Fibroblast of peridontal ligament (primary cell): Measurements from ENCODE around the gene IRX4.
"Not testable (repeated sequence)": the region's sequence is repeated elsewhere in the genome, so short reads cannot be mapped to it uniquely, and the experiment has no call there.

Experiments
- DNase-seq: peaks from one replicate; pipeline ENCODE4 v3.0.0-alpha.2; 2010; ENCODE audit errors: extremely low read depth

The IRX4 gene

DNA sequence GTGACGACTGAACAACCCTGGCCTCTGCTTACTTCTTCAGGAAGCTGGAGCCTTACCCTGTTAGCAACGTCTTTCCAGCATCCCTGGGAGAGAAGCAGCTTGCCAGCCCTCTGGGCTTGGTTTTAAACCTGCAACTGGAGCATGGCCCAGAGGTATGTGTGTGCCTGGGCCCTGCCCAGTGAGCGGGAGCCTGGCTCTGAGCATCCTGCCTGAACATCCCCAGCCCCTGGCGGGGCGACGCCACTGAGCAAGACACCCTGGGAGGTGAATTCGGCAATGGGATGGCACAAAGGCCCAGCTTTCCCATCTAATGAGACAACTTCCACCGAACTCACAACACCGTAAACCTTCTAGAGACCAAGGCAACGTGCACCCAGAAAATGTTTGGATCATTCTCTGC is 23.6 kb downstream of the IRX4 start:
- no peak for DNase-seq

DNA sequence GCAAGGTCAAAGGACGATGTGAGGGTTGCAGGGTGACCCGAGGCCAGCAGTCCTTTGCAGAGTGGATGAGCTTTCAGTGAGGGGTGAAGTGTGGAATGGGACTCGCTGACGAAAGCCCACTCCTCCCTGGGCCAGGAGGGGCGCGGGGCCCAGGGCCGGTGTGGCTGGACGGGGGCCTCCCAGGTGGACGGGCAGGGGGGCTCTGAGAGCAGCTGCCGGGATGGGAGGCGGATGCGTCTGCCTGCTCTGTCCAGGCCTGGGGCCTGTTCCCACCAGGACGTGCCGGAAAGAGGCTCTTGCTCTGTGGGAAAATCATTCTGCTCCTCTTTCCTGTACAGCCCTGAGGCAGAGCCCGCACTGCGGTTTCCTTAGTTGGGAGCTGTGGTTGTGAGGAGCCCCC is 24.3 kb downstream of the IRX4 start:
- no peak for DNase-seq

DNA sequence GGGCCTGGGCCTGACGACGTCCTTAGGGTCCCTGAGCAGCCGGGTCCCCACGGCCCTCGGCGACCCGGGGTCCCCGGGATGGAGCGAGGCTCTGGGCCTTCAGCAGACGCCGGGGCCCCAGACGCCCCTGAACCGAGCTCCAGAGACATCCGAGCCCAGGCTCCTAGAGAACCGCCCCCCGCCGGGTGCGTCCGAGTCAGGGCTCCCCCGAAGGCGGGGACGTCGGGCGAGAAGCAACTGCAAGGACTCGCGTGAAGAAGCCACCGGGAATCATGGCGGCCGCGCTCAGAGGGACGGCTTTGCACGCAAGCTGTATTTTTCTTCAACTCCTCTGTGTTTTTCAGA is 25.5 kb downstream of the IRX4 start:
- DNase-seq = no peak

DNA sequence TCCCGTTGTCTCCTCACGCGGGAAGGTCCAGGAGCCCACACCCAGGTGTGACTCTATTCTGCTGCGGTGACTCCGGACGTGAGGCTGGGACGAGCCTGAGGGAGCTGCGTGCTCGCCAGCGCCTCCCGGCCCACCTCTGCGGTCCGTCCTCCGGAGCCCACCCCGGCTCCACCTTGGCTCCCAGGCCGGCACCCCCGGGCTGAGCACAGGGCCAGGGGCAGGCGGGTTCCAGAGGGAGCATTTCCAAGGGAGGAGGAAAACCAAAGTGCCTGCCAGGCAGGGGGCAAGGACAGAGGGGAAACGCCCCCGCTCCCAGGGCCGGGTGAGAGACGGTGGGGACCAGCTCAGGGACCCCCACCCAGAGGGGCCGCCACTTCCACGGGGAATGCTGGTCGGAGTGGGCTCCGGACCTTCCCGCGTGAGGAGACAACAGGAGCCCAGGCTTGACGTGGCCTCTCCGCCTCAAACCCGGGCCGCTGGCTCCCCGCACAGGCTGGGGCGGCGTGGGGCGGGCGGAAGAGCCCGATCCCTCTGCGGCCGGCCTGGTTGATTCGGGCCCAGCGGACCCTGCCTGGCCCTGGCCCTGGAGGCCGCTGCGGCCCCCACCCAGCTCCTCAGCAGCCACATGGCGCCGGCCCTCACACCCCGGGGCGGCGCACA is 26.0 kb downstream of the IRX4 start:
- DNase-seq = no peak

DNA sequence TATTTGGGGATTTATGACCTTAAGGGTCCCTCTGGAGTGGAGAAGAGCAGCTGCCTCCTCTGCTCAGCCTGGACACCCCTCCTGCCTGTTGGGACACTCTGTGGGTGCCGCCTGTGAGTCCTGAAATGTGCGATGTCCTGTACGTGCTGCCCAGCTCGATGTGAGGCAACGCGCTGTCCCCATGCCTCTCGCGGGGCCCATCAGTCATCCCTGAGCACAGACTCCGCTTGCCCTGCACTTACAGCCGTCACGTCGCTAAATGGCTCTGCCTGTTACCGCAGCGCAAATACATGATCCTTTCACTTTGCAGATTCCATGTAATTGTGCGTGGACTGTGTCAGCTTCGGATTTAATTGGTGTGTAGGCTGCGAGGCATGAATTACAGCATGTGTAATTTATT is 27.1 kb downstream of the IRX4 start:
- no peak for DNase-seq

DNA sequence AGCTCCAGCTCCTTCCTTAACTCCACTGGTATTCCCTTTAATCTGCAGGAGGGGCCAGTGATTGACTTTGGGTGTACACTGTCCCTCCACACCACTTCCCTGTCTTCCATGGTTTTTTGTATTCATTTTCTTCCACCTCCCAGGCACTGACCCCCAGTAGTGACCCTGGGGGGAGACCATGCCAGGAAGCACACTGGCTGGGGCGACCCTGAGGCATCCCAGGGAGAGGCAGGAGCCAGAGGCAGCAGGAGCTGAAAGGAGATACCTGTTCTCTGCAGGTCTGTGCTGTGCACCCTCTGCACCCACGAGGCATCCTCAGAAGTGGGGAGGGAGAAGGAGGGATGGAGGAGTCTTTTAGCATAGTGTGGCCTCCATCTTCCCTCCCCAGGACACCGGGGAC is 27.6 kb downstream of the IRX4 start:
- no peak for DNase-seq

DNA sequence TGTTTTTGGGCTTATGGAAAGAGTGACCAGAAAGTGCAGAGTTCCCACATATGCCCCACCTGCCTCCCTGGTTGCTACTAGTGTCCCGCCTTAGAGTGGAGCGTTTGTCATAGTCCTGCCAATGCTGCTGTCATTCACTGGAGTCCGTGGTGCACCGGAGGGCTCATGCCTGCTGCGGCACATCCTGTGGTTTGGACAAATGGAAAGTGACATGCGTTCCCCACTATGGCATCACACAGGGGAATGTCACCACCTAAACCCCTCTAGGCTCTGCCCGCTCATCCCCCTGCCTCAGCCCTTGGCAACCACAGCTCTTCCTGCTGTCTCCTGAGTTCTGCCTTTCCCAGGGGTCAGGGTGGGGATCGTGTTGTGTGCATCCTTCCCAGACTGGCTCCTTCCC is 29.2 kb downstream of the IRX4 start:
- no peak for DNase-seq

DNA sequence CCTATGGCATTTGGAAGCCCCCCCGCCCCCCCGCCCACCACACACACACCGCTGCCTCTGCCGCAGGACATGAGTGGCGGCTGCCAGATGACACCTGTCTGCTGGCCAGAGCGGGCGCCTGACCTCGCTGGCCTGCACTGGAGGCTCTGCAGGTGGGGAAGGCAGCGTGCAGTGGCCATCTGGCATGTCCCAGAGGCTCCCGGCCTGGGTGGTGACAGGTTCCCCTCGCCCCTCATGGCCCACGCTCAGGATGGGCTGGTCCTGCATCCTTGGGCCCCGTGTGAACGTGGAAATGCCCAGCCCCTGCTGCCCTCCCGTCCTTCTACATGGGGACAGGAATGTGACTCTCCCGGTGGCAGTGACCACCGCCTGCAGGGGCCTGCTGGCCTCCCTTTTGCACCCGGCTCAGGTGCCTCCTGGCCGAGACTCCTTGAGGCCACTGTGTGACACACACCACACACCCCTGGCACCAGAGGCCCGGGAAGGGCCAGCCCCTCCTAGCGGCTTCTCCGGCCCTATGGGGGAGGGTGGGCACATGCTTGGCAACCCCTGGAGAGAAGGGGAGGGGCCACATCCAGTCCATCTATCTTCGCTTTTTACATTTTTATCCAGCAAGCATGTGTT is 30.3 kb downstream of the IRX4 start:
- DNase-seq = no peak

DNA sequence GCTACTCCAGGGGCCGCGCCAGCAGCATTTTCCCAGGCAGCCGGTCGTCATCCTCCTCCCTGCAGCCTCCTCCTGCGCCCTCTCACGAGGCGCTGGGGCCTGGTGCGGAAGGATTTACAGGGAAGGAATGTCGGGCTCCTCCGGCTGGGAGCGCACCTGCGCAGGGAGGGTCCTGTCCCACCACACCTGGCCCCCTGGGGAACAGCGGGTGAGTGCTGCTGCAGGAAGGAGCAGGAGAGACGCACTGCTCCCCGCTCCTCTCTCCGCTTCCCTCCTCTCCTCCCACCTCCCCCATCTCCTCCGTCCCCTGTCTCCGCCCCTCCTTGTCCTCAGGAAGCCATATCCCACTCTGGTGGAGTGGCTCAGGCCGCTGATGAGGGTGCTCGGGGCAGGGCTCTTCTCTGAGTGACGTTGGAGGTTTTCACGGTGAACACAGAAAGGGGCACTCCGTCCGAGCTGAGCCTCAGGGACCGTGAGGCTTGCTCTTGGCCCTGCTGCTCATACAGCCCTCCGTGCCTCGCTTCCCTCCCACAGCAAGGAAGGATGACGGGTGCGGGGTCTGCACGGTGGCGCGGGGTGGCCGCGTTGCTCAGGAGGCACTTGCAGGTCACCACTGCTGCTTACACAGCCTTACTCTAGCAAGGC is 31.3 kb downstream of the IRX4 start:
- no peak for DNase-seq

DNA sequence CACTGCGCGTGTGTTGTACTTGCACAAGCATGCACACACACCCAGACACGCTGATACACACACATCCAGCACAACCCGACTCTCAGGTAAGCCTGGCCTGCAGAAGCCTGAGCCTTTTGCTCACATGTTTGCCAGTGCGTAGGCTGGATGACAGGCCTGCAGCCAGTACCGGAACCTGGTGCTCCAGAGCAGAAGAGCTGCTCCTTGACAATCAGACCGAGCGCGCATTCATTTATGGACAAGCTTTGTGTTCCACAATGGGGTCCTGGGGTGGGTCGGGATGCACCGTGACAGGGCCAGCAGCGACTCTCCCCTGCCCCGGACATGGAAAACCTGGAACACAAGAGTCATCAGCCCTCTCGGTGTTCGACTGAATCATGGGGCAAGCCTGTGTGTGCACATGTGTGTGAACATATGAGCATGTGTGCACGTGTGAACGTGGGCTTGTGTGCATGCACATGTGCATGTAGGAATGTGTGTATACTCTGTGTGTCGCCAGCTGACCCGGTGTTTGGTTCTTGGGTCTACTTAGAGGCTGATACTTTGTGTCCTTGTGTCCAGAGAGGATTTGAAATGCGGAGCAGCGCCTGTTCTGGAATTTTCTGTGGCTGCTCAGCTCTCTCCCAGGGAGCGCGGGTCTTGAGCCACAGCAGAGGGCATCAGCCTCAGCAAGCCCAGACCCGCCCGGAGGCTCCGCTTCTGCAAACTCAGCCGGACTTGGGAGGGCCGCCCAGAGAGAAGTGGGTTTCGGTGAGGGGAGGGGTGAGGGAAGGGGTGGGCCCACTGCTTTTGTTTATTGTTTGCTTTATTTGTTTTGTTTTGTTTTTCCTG is 32.2 kb downstream of the IRX4 start:
- no peak for DNase-seq

DNA sequence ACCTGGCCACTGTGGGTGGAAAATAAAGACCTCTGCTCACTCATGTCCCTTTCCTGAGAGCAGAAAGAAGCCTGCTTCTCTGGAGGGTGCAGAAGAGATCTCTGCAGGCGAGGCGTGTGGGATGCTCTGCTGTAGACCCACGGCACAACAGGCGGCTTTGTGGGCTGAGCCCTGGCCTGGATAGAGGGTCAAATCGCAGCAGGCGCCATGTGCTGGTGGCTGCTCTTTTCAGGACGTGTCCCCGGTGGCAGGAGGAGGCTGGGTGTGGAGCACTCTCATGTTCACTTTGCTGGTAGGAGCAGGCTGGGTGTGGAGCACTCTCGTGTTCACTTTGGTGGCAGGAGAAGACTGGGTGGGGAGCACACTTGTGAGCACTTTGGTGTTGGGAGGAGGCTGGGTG is 35.1 kb downstream of the IRX4 start:
- DNase-seq = no peak

DNA sequence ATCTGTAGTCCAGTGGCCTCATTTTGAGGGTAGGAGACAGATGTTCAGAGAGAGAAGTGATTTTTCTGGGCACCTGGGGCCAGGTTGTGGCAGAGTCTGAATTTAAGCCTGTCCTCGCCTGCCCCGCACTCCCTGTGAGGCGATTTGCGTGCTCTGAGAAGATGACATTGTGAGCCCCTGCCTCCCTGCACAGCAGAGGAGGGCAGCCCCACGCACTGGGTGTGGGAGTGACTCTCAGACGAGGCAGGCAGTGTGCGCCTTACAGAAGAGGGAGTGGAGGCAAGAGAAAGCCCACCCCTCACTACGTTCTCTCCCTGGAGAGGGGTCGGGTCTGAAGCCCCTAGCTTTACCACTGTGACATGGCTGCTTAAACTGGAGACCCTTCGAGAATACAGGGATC is 35.7 kb downstream of the IRX4 start:
- DNase-seq = no peak

DNA sequence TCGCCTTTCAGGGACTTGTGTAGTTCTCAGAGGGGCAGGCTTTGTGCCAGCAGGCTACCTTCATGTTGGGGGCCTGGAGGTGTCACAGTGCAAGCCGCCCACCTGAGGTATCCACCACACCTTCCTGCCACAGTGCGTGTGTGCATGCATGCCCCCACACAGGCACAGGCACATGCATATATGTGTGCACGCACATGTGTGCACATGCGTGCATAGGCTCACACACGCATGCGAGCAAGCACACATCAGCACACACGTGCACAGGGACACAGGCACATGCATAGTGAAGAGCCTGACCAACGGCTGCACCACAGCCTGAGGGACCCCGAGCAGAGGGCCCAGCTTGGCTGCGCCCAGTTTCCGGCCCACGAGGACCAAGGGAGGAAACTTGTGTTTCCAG is 36.1 kb downstream of the IRX4 start:
- DNase-seq = no peak

DNA sequence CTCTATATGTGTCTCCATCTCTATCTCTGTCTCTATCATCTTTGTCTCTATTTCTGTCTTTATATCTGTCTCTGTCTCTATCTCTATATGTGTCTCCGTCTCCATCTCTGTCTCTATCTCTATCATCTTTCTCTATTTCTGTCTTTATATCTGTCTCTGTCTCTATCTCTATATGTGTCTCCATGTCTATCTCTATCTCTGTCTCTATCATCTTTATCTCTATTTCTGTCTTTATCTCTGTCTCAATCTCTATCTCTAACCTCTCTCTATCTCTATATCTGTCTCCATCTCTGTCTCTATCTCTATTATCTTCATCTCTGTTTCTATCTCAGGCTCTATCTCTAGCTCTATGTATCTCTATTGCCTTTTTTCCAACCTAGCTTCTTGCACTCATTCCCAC is 37.0 kb downstream of the IRX4 start:
- DNase-seq = no peak

DNA sequence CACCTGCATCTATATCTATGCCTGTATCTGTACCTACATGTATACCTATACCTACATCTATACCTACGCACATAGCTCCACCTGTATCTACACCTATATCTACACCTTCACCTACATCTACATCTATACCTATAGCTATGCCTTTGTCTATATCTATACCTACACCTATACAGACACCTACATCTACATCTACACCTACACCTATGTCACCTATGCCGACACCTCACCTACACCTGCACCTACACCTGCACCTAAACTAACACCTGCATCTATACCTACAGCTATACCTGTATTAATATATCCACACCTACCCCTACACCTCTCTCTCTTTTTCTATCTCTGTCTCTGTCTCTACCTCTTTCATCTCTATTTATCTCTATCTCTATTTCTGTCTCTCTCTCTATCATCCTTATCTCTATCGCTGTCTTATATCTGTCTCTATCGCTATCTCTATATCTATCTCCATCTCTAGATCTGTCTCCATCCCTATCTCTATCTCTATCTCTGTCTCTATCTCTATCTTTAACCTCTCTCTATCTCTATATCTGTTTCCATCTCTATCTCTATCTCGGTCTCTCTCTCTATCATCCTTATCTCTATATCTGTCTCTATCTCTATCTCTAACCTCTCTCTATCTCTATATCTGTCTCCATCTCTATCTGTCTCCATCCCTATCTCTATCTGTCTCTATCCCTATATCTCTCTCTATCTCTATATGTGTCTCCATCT is 37.9 kb downstream of the IRX4 start:
- DNase-seq = no peak

DNA sequence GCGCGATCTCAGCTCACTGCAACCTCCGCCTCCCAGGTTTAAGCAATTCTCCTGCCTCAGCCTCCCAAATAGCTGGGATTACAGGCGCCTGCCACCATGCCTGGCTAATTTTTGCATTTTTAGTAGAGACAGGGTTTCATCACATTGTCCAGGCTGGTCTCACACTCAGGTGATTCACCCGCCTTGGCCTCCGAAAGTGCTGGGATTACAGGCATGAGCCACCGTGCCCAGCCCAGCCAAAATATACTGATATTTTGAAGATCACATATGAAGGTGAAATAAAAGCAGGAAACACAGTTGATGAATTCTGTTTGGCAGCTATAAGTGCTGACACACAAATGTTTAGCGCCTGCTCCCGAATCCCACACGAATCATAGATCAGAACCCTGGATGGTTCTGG is 39.0 kb downstream of the IRX4 start:
- not testable (repeated sequence) for DNase-seq

DNA sequence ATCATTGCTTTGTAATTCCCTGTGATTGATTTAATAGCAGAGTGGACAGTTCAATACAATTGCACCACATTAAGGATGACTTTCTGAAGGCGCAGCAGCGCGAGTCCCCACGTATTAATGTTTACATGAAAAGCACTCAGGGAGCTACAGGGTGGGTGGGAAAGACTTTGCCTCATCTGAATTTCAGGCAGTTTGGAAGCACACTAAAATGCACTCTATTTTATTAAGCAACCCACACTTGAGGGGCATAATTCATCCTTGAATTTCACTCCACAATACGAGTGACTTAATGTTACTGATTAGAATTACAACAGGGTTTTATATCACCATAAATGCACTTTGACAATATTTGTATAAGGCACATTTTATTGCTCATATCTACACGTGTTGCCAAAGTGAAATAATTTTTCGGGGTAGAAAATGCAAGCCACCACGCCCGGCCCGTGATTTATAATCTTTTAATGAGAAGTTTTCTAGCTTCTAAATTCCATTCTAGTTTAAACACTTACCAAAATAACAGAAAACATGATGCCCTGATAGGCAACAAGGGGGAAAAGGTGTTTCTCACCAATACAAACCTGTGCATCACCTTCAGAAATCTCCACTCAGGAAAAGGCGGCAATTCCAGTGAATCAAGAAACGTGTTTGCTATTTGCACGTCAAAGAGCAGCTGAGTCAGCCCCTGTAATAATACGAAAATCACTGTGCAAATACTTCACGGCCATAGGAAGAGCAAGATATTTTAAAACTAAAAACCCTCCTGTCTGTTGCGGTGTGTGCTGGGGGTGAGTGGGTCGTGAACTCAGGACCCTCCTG is 40.5 kb downstream of the IRX4 start:
- no peak for DNase-seq

DNA sequence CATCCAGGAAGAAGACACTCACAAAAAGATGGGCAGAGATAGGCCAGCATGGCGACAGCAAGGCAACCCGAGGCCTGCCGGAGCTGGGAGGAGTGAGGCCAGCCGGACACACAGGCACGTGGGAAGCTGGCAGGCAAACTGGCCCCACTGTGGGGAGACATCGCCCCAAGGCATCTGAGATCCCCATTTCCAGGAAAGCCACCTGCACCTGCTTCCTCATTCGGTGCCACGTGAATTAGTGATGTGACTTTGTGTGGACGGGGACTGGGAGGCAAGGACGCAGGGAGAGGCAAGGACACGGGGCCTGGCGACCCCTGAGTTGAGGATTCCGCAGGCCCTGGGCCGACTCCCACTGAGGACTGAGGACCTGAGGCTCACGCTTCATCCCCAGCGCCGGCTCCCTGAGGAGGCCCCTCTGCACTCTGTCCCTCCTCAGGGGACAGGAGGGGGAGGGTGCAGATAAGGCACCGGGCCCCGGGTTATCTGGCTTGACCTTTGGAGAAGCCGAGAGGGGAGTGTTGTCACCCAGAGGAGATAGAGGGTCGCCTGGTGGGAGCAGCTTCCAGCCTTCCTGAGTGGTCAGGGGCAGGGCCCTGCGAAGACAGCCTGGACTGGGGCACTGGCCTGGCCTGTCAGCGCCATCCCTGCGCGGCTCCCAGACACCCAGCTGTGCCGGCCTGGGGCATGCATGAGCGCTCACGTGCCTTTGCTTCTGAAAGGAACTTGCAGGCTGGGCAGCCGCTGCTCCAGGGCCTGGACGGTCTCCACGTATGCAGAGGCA is 41.8 kb downstream of the IRX4 start:
- DNase-seq = no peak

DNA sequence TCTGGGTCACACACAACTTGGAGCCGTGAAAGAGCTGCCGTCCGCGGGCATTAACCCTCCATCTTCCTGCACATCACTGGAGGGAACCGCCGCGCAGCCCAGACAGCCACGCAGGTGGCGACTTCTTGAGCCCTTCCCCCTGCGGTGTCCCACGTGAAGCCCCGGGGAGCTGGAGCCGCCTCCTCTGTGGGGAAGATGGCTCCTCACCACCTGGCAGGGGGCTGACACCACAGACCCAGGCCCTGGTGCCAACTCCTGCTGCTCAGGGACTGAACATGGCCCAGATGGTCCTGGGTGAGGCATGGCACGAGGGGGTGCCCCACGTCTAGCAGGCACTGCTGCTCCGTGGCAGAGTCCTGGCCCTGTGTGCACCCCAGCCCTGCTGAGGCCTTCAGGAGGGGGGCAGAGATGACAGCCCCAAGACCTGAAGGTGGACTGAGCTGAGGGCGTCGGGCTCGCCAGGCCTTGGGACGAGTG is 42.6 kb downstream of the IRX4 start:
- no peak for DNase-seq

DNA sequence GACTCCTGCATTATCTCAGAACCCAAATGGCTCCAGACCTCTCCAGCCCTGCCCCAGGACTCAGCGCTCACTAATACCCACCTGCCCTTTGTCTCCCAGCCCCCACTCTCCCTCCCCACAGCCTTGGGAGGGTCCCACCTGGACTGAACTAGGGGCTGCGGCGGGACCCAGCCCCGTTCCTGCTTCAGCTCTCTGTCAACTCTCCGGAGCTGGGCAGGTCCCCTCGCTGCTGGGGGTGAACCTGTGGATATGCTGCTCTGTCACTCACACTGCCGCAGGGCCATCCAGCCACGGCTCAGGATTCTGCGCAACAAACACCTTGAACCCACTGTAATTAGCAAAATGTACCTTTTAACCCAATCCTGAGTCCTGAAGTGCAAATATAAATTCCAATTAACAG is 44.7 kb downstream of the IRX4 start:
- DNase-seq = no peak
